GM19035 (cell line): ENCODE data around the gene PRAME.
"Not testable (repeated sequence)": the region's sequence is repeated elsewhere in the genome, so short reads cannot be mapped to it uniquely, and the experiment has no call there.

Source experiments
- ATAC-seq: cut with Tn5 transposase; IDR thresholded peaks from one replicate; pipeline ENCODE4 v1.9.1; 2021; ENCODE audit not compliant: unreplicated experiment

PRAME gene

GRCh38 chr22:22521631-22522030 lies 37.4 kb downstream of the PRAME start:
- no peak for ATAC-seq

- no peak for ATAC-seq
These were observed 38.1 kb downstream of the PRAME start for GRCh38 chr22:22520667-22521602.

GRCh38 chr22:22520020-22520656 lies 38.9 kb downstream of the PRAME start, which contains the start of gene ZNF280A:
Gene ZNF280A (minus strand): TSS chr22:22520270. CDS start chr22:22515630, 4,640 bp downstream.
- ATAC-seq = no peak

- no peak for ATAC-seq
These were observed 39.5 kb downstream of the PRAME start for GRCh38 chr22:22519591-22519990.

GRCh38 chr22:22516992-22517391 lies 42.1 kb downstream of the PRAME start:
- ATAC-seq = no peak

- no peak for ATAC-seq
These were observed 43.2 kb downstream of the PRAME start for GRCh38 chr22:22515890-22516289.

- ATAC-seq = not testable (repeated sequence)
These were observed 44.6 kb downstream of the PRAME start for GRCh38 chr22:22514431-22514830.

- ATAC-seq = no peak
These were observed 45.4 kb downstream of the PRAME start for GRCh38 chr22:22513619-22514018.

- no peak for ATAC-seq
These were observed 46.1 kb downstream of the PRAME start for GRCh38 chr22:22512951-22513350.

GRCh38 chr22:22510833-22511232 lies 48.2 kb downstream of the PRAME start:
- ATAC-seq = not testable (repeated sequence)

GRCh38 chr22:22509912-22510311 lies 49.2 kb downstream of the PRAME start:
- ATAC-seq = not testable (repeated sequence)

GRCh38 chr22:22508274-22509176 lies 50.5 kb downstream of the PRAME start, which contains the start of gene ZNF280B:
Gene ZNF280B (minus strand): TSS chr22:22508742. CDS start chr22:22489398, 19,344 bp downstream.
- peak; percentile 94 for ATAC-seq

- no peak for ATAC-seq
These were observed 51.3 kb downstream of the PRAME start for GRCh38 chr22:22507743-22508273.

- no peak for ATAC-seq
These were observed 52.3 kb downstream of the PRAME start for GRCh38 chr22:22506736-22507135.

GRCh38 chr22:22498267-22498666 lies 60.8 kb downstream of the PRAME start:
- ATAC-seq = no peak
